ENCODE measurements around the gene ASB1. TPM values are rescaled to one million over a fixed set of nuclear protein-coding genes. Genes with fewer than 3 reads are reported as not detected.

The ASB1 gene
- total RNA-seq, 1 donor: 45.5 TPM

DNA sequence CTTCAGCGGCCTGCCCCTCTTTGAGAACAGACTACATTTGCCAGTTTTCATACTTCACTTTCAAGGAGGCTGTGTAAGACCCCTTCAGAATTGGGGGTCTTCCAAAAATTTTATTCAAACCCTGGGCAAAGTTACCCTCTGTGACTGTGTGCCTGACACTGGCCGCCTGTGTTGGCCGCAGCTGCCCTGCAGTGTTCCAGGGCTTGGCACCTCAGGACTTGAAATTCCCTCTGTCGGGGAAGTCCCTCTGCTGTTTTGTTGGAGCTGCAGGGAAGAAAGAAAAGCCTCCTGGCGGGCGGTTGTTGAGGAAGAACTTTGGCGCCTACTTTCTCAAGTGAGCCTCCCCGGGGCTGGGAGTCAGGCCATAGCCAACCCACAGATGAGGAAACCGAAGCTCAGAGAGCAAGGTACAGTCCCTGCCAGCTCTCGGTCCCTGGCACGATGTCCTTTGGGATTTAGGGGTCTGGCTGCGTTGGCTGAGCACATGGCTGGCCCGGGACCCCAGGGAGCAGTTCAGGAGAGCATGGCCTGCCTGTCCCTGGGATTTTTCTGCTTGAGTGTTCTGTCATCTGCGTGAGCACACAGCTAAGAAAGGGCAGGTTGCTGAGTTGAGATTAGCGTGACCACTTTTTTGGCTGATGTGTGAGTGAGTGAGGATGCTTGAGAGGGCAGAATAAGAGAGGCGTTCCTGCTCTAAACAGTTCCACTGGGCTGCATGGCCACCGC, 17.9 kb upstream of the ASB1 start:
- peak; percentile 39 for DNase-seq (ENCODE audit: low read depth)
- no peak for TF ChIP-seq CTCF (IDR thresholded peaks at IDR 0.05; ENCODE audit: insufficient read depth, low read length)
- no peak overlapping the region for H3K4me3 ChIP-seq (ENCODE audit: low read depth, low read length)

DNA sequence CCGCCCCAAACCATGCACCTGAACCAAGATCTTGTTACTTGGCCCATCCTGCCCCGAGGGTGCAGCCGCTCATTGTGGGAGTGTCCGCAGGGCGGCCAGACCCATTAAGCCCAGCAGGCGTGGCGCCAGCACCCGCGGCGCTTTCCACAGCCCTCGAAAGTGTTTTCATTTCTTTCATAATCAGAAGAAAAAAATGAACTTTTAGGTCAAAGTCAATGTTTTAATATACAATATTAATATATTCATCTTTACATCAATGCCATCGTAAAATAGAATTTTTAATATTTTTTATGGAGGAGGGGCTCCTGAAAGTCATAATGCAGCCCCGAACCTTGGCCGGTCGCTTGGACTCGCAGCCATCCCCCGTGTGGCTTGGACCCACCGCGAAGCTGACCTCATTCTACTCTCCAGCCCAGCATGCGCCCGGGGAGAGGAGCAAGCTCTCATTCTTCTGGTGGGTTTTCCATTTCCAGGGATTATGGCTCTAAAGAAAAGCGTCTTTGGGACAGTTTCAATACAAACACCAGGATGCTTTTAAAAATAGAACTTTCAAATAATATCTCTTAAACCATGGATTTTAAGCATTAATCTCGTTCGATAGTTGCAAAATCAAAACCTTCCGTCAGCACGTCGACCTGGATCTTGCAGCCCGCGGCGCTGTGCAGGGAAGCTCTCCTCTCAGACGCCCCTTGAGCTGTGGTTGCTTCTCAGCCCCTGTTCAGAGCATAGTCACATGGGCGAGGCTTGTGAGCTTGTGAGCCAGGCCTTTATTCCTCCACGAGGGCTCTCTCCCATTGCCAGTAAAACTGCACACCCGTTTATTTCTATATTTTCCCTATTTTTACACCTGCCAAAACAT, 17.2 kb upstream of the ASB1 start:
- DNase-seq (ENCODE audit: low read depth): peak; percentile 28
- no peak for TF ChIP-seq CTCF (IDR thresholded peaks at IDR 0.05; ENCODE audit: insufficient read depth, low read length)
- no peak overlapping the region for H3K4me3 ChIP-seq (ENCODE audit: low read depth, low read length)

DNA sequence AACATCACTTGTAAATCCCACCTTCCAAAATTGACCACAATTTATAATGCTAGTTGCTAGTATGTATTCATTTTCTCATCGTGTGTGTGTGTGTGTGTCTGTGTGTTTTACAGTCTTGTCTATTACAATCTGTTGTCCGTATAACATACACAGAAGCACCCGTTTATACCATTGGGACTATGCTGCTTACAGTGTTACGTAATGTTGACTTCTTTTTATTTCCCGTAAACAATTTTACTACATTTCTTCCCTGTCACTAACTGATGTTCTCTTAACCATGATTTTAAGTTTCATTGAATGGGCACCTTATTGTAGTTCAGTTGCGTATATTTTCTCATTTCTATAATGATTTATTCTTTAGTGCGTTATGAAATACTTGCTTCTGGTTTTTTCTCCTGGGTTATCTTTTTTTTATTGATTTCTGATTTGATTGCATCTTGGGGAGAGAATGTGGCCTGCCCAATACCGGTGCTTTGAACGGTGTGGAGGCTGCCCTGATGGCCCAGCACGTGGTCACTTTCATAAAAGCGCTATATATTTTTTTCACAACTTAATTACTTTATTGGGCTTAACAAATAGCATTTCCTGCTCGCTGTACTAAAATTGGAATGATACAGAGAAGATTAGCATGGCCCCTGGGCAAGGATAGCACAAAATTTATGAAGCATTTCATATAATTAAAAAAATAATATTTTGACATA, 14.5 kb upstream of the ASB1 start:
- TF ChIP-seq CTCF (IDR thresholded peaks at IDR 0.05; ENCODE audit: insufficient read depth, low read length): no peak
- H3K4me3 ChIP-seq (ENCODE audit: low read depth, low read length): no peak overlapping the region
- no peak for DNase-seq (ENCODE audit: low read depth)

DNA sequence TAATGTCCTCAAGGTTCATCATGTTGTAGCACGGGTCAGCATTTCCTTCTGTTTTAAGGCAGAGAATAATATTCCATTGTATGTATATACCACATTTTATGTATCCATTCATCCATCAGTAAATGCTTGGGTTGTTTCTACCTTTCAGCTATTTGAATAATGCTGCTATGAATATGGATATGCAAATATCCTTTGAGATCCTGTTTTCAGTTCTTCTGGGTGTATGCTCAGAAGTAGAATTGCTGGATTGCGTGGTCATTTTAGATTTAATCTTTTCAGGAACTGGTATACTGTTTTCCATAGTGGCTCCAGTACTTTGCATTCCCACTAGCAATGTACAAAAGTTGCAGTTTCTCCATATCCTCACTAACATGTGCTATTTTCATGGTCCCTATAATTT, 13.4 kb upstream of the ASB1 start:
- DNase-seq (ENCODE audit: low read depth): no peak
- no peak overlapping the region for H3K4me3 ChIP-seq (ENCODE audit: low read depth, low read length)
- TF ChIP-seq CTCF (IDR thresholded peaks at IDR 0.05; ENCODE audit: insufficient read depth, low read length): no peak

GRCh38 chr2:238415036-238415764, 11.5 kb upstream of the ASB1 start:
- TF ChIP-seq CTCF (IDR thresholded peaks at IDR 0.05; ENCODE audit: insufficient read depth, low read length): no peak
- H3K4me3 ChIP-seq (ENCODE audit: low read depth, low read length): no peak overlapping the region
- no peak for DNase-seq (ENCODE audit: low read depth)

- TF ChIP-seq CTCF (IDR thresholded peaks at IDR 0.05; ENCODE audit: insufficient read depth, low read length): no peak
- H3K4me3 ChIP-seq (ENCODE audit: low read depth, low read length): no peak overlapping the region
Measured at GRCh38 chr2:238415893-238416292, 10.8 kb upstream of the ASB1 start.

More at GRCh38 chr2:238415893-238416292, 10.8 kb upstream of the ASB1 start:
- no peak for DNase-seq (ENCODE audit: low read depth)

Data from fibroblast of the aortic adventitia (primary cell).